Heart left ventricle (tissue), 13 donors: Measurements from ENCODE around the gene LTV1.

Experiments used
- CTCF ChIP-seq, 12 donors: fragments of 200-600 bp; sonication (generic) in 4 of 12; IDR thresholded peaks; one replicate each; pipeline versions ENCODE4 v1.5.0 to v1.8.0; 2018 to 2022; ENCODE audit warnings: antibody characterized with exemption in 12 of 12, mild to moderate bottlenecking in 5 of 12
- POLR2A ChIP-seq, 2 donors: fragments of 450-650 bp; IDR thresholded peaks; one replicate each; pipeline ENCODE4 v1.6.1; 2017; ENCODE audit warnings: antibody characterized with exemption in 2 of 2, mild to moderate bottlenecking in 2 of 2, moderate library complexity in 2 of 2
- donor health status: ischemic (EF 13 %, LVEDD 7.1; RV severe dilation, severe dysfunction).
- donor health status: DM: no; HTN: yes; CAD: no.
- donor health status: DM: no; HTN: no; CAD: no.
- donor health status: ischemic (EF 25% LVEDD 6.9; RV normal size, moderate dysfunction).
- donor health status: ischemic (EF 25% LVEDD 5.7; RV mildly dilated, moderate dysfunction).
- donor health status: ischemic (EF 35%, LVEDD 5.7; RV mildly dilated, moderate dysfunction).
- donor health status: nonischemic (EF 11% LVEDD 7.7; RV severe dilation, severe dysfunction).
- donor health status: DM: yes; HTN: yes; CAD: no.
- donor health status: PGD.
- donor health status: ischemic (EF 29% LVEDD 5.4; RV normal size, mild dysfunction).
- donor health status: nonischemic (EF 23%, LVEDD 6.1; RV moderate dilation, normal function).

GRCh38 chr6:143810745-143811144, 32.4 kb upstream of the LTV1 start:
- TF ChIP-seq CTCF (IDR thresholded peaks at IDR 0.05) (no peak), POLR2A (IDR thresholded peaks at IDR 0.05) (no peak)
